ENCODE measurements around the gene ATP2B2. TPM values are rescaled to one million over a fixed set of nuclear protein-coding genes. Genes with fewer than 3 reads are reported as not detected.
A peak's percentile ranks its signal among the peaks of the same experiment; 100 is the strongest.

Gene ATP2B2
- total and polyA plus RNA-seq, 10 of the 15 experiments (the other 5 are each of a cell fraction or from before 2014, with no cell fraction given), result 0.04 TPM; not detected in 9

DNA sequence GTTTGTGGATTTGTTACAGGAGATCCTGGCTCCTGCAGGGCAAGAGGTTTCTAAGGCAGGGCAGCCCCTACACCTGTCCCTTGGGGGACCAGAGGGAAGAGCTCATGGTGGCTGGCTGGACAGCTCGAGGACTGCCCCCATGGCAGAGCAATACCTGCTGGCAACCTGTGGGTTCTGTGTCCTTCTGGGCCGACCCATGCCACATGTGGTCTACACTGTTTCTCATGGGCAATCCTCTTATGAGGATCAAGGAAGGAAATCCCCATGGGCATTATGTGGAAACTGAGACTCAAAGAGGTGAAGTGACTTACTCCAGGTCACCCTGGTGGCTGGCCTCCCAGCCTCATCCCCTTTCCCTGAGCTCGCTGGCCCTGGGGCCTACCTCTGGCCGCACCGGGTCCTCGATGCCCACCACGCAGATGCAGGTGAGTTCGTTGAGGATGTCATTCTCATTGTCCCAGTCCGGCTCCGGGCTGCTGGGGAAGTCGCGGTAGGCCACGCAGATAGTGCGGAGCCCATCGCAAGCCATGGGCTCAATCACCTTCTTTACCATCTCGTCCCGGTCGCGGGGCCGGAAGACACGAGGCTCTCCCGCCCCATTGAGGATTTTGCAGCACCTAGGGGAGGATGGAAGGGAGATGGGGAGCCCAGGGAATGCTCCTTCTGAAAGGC lies 146.9 kb downstream of the ATP2B2 start (continued):
- TF ChIP-seq ATF7 (IDR thresholded peaks at IDR 0.05; ENCODE audit: low read depth) (no peak), HDAC2 (IDR thresholded peaks at IDR 0.05) (no peak)

DNA sequence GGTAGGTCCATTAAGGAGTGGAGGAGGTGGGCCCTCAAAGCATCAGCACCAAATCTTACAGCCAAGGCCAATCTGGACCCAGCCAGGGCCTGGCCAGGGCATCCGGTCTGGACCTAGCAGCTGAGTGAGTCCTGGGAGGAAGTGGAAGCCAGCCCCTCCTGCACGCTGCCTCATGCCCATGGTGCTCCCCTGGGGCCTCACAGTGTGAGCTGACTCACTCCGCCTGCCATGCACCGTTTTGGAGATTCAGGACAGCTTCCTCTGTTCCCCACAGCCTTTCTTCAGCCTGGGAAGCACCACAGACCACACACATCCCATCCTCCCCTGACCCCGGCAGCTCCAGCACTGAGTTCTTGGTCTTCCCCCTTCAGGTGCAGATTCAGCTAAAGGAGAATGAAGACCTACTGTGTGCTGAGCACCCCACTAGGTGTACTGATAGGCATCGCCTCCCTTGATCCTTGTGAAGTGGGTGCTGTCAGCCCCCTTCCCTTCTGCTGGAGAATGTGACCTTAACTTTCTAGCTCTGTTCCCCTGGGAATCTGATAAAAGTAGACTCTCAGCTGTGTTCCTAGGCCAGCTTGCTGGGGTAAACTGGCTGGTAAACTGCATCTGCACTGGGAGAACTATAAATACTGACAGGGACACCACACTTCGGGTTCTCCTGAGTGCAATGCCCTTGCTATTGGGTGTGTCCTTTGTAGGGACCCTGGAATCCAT lies 147.6 kb downstream of the ATP2B2 start:
- Histone ChIP-seq H3K27me3 (replicated peaks in 1 of 2; ENCODE audit: control insufficient read depth in 2 of 2, insufficient read depth in 2 of 2, low read length in 1 of 2) (peaks cover 2 to 3% of the 10 kb centered on the region in 2 experiments; a peak in 3 of 4 replicates), H3K9ac (ENCODE audit: control insufficient read depth, insufficient read depth, low read length) (no peak overlapping the region), H2AFZ (ENCODE audit: control insufficient read depth, low read depth, low read length) (no peak overlapping the region), H4K20me1 (ENCODE audit: control insufficient read depth, insufficient read depth) (0 out of 2 replicates have a peak, but pooled peaks cover 4% of the 10 kb centered on the region), H3K27ac (ENCODE audit: control insufficient read depth, insufficient read depth) (no peak overlapping the region), H3K36me3 (ENCODE audit: control insufficient read depth in 2 of 2, insufficient read depth in 2 of 2, low read length in 1 of 2) (no peaks in the 10 kb centered on the region), H3K9me3 (replicated peaks; ENCODE audit: control insufficient read depth, insufficient read depth, low read length) (no peaks in the 10 kb centered on the region), H3K4me2 (ENCODE audit: control insufficient read depth, insufficient read depth) (no peak overlapping the region), H3K79me2 (ENCODE audit: control insufficient read depth, insufficient read depth, low read length) (no peaks in the 10 kb centered on the region), H3K4me3 (no peak overlapping the region), H3K4me1 (ENCODE audit: control insufficient read depth, insufficient read depth, low read length) (no peaks in the 10 kb centered on the region; the same call in 1 of the 2 replicates)
- ChIA-PET RAD21 (ENCODE audit: unreplicated experiment) (interaction anchor here (0.9 kb wide), 1 partner anchor 13 kb away, joined by 3 read pairs; no protein-coding TSS in a partner anchor), CTCF (interaction anchor here (1.3 kb wide), 2 partner anchors 11 to 13 kb away, joined by 3 to 4 read pairs; no protein-coding TSS in a partner anchor), SMC1A (ENCODE audit: uncharacterized antibody, unreplicated experiment) (interaction anchor here (1.1 to 1.4 kb wide), 2 partner anchors 13 to 32 kb away, joined by 3 read pairs; no protein-coding TSS in a partner anchor), POLR2A (no interaction called here)
- in situ Hi-C loops (cut with MboI), result no loop called here
- no TSS peak for BruUV-seq (replicated peaks)
- DNase-seq (ENCODE audit: low read depth, low spot score), result peak; percentile 15
- no peak for FAIRE-seq
- peak; percentile 86 for ATAC-seq
- intact Hi-C loops (cut with micrococcal nuclease; ENCODE audit: unreplicated experiment), result no loop called here
- TF ChIP-seq IKZF1 (conservative IDR thresholded peaks at IDR 0.05) (peak; percentile 55), CREB1 (IDR thresholded peaks at IDR 0.05; ENCODE audit: low read depth) (no peak), BCL11A (IDR thresholded peaks at IDR 0.05; ENCODE audit: low read depth, low read length) (no peak), MEF2B (IDR thresholded peaks at IDR 0.05; ENCODE audit: partially characterized antibody, poor library complexity, severe bottlenecking) (peak; percentile 81), CBX5 (IDR thresholded peaks at IDR 0.05; ENCODE audit: low read depth) (no peak), RAD21 (IDR thresholded peaks at IDR 0.05; ENCODE audit: insufficient read depth, low read depth, low read length) (no peak), CBX3 (IDR thresholded peaks at IDR 0.05; ENCODE audit: borderline replicate concordance, low read depth) (no peak), TBL1XR1 (IDR thresholded peaks at IDR 0.05; ENCODE audit: low read depth, low read length) (no peak), SPI1 (IDR thresholded peaks at IDR 0.05; ENCODE audit: borderline replicate concordance, insufficient read depth, low read depth, low read length) (peak; percentile 65; the same call in 1 of the 2 replicates), DPF2 (IDR thresholded peaks at IDR 0.05) (peak; percentile 97), IKZF2 (IDR thresholded peaks at IDR 0.05) (peak in 1 of 2 experiments; percentile 41; a peak in 1 of 4 replicates), SMARCA5 (IDR thresholded peaks at IDR 0.05) (0 out of 2 replicates have a peak, but pooled peaks have one; percentile 30)
- TF ChIP-seq, protein P1, sequence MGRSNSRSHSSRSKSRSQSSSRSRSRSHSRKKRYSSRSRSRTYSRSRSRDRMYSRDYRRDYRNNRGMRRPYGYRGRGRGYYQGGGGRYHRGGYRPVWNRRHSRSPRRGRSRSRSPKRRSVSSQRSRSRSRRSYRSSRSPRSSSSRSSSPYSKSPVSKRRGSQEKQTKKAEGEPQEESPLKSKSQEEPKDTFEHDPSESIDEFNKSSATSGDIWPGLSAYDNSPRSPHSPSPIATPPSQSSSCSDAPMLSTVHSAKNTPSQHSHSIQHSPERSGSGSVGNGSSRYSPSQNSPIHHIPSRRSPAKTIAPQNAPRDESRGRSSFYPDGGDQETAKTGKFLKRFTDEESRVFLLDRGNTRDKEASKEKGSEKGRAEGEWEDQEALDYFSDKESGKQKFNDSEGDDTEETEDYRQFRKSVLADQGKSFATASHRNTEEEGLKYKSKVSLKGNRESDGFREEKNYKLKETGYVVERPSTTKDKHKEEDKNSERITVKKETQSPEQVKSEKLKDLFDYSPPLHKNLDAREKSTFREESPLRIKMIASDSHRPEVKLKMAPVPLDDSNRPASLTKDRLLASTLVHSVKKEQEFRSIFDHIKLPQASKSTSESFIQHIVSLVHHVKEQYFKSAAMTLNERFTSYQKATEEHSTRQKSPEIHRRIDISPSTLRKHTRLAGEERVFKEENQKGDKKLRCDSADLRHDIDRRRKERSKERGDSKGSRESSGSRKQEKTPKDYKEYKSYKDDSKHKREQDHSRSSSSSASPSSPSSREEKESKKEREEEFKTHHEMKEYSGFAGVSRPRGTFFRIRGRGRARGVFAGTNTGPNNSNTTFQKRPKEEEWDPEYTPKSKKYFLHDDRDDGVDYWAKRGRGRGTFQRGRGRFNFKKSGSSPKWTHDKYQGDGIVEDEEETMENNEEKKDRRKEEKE (IDR thresholded peaks at IDR 0.05), result no peak
- TF ChIP-seq, protein P2, sequence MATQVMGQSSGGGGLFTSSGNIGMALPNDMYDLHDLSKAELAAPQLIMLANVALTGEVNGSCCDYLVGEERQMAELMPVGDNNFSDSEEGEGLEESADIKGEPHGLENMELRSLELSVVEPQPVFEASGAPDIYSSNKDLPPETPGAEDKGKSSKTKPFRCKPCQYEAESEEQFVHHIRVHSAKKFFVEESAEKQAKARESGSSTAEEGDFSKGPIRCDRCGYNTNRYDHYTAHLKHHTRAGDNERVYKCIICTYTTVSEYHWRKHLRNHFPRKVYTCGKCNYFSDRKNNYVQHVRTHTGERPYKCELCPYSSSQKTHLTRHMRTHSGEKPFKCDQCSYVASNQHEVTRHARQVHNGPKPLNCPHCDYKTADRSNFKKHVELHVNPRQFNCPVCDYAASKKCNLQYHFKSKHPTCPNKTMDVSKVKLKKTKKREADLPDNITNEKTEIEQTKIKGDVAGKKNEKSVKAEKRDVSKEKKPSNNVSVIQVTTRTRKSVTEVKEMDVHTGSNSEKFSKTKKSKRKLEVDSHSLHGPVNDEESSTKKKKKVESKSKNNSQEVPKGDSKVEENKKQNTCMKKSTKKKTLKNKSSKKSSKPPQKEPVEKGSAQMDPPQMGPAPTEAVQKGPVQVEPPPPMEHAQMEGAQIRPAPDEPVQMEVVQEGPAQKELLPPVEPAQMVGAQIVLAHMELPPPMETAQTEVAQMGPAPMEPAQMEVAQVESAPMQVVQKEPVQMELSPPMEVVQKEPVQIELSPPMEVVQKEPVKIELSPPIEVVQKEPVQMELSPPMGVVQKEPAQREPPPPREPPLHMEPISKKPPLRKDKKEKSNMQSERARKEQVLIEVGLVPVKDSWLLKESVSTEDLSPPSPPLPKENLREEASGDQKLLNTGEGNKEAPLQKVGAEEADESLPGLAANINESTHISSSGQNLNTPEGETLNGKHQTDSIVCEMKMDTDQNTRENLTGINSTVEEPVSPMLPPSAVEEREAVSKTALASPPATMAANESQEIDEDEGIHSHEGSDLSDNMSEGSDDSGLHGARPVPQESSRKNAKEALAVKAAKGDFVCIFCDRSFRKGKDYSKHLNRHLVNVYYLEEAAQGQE (IDR thresholded peaks at IDR 0.05; ENCODE audit: low read depth, low read length), result no peak
- 8% methylated on average over 7 of the region's 7 CpGs for WGBS (ENCODE audit: insufficient coverage, insufficient replicate concordance, low lambda C conversion rate, missing lambda C conversion rate)
